H1 (cell line): ENCODE results near the gene RAI14. TPM values are rescaled to one million over a fixed set of nuclear protein-coding genes. Genes with fewer than 3 reads are reported as not detected.

Experiments
- CTCF ChIA-PET: fragments of 300-600 bp; sonication (Branson Sonifier 250); formaldehyde crosslinking; loops from one replicate; lab custom pipeline; 2021; ENCODE audit not compliant: partially characterized antibody; lab: Charles Lee
- POLR2A ChIA-PET: fragments of 300-600 bp; sonication (Branson Sonifier 250); formaldehyde crosslinking; loops from one replicate; lab custom pipeline; 2021; ENCODE audit warnings: inconsistent platforms; ENCODE audit not compliant: partially characterized antibody; lab: Charles Lee
- DNase-seq, 2 experiments: peaks; one replicate each; pipeline versions ENCODE4 v3.0.0 to v3.0.0-alpha.2; 2010 to 2022; ENCODE audit warnings: low spot score in 2 of 2, low read depth in 1 of 2, mixed read lengths in 1 of 2
- FAIRE-seq: peaks from 2 replicates; lab custom pipeline; 2011; peaks lifted over from hg19 to GRCh38; lab: Jason Lieb, UNC
- H2AFZ ChIP-seq: 2 replicates; pipeline ENCODE4 v1.8.1; 2012; ENCODE audit warnings: low read length, inconsistent platforms
- H2AK5ac ChIP-seq: 2 replicates; pipeline ENCODE4 v1.6.1; 2013; ENCODE audit warnings: low read depth, low read length
- H2BK120ac ChIP-seq: replicated peaks from 2 replicates; pipeline ENCODE3; 2013; ENCODE audit warnings: low read depth, low read length, inconsistent platforms
- H2BK12ac ChIP-seq: 2 replicates; pipeline ENCODE4 v1.6.1; 2013; ENCODE audit warnings: low read depth, low read length
- H2BK15ac ChIP-seq: 2 replicates; pipeline ENCODE4 v1.6.1; 2013; ENCODE audit warnings: low read length
- H2BK20ac ChIP-seq: 2 replicates; pipeline ENCODE4 v1.6.1; 2013; ENCODE audit warnings: low read length
- H2BK5ac ChIP-seq: 2 replicates; pipeline ENCODE4 v1.6.1; 2013; ENCODE audit warnings: low read depth, low read length
- H3K14ac ChIP-seq: 2 replicates; pipeline ENCODE4 v1.6.1; 2013; ENCODE audit warnings: inconsistent platforms; ENCODE audit not compliant: insufficient read length
- H3K18ac ChIP-seq: 2 replicates; pipeline ENCODE4 v1.6.1; 2013; ENCODE audit warnings: low read length; ENCODE audit errors: extremely low read depth
- H3K23ac ChIP-seq: 2 replicates; pipeline ENCODE4 v1.6.1; 2013; ENCODE audit warnings: inconsistent platforms; ENCODE audit not compliant: insufficient read length
- H3K23me2 ChIP-seq: 2 replicates; pipeline ENCODE4 v1.6.1; 2013; ENCODE audit warnings: low read depth, low read length
- H3K27ac ChIP-seq: 2 replicates; pipeline ENCODE4 v1.6.1; 2011; ENCODE audit warnings: low read depth, low read length, inconsistent platforms
- H3K27me3 ChIP-seq, 4 experiments: replicated peaks in 1 of 4; 1 replicate in 1 of 4; 2 replicates in 3 of 4; pipeline versions ENCODE4 v1.6.1 to v1.8.1; 2011 to 2013; ENCODE audit warnings: low read length in 3 of 4, mild to moderate bottlenecking in 3 of 4, inconsistent platforms in 2 of 4, mixed read lengths in 2 of 4, moderate library complexity in 1 of 4; ENCODE audit not compliant: control insufficient read depth in 3 of 4, insufficient read depth in 3 of 4; ENCODE audit errors: extremely low read depth in 1 of 4
- H3K36me3 ChIP-seq, 4 experiments: 2 replicates each; pipeline versions ENCODE4 v1.6.1 to v1.8.1; 2011 to 2013; ENCODE audit warnings: mild to moderate bottlenecking in 4 of 4, low read length in 3 of 4, moderate library complexity in 2 of 4, control low read depth in 1 of 4, inconsistent platforms in 1 of 4; ENCODE audit not compliant: insufficient read depth in 4 of 4, control insufficient read depth in 2 of 4
- H3K4ac ChIP-seq: replicated peaks from 2 replicates; pipeline ENCODE3; 2013; ENCODE audit warnings: low read length, low read depth, mixed read lengths, inconsistent platforms; ENCODE audit not compliant: insufficient read length
- H3K4me1 ChIP-seq, 4 experiments: replicated peaks in 1 of 4; 1 replicate in 1 of 4; 2 replicates in 3 of 4; pipeline versions ENCODE4 v1.6.1 to v1.8.1; 2011 to 2013; ENCODE audit warnings: low read length in 3 of 4, inconsistent platforms in 2 of 4, mixed read lengths in 1 of 4; ENCODE audit not compliant: insufficient read depth in 4 of 4, control insufficient read depth in 3 of 4
- H3K4me2 ChIP-seq, 2 experiments: 2 replicates each; pipeline versions ENCODE4 v1.6.1 to v1.8.1; 2011 to 2013; ENCODE audit warnings: low read depth in 2 of 2, low read length in 2 of 2, control low read depth in 1 of 2, inconsistent platforms in 1 of 2, mild to moderate bottlenecking in 1 of 2; ENCODE audit not compliant: insufficient read depth in 1 of 2
- H3K4me3 ChIP-seq, 4 experiments: fragments of 200-600, 300-600 bp in 1 of 4; sonication (generic), shearing (Covaris generic), sonication (Bioruptor Twin) in 1 of 4; 2 replicates each; pipeline versions ENCODE4 v1.5.1 to v1.8.1; 2011 to 2016; ENCODE audit warnings: low read length in 4 of 4, low read depth in 3 of 4, control low read depth in 2 of 4, inconsistent platforms in 2 of 4, mild to moderate bottlenecking in 2 of 4, mixed read lengths in 1 of 4, moderate library complexity in 1 of 4; ENCODE audit not compliant: insufficient read depth in 2 of 4; ENCODE audit errors: extremely low read depth in 1 of 4
- H3K56ac ChIP-seq: replicated peaks from 2 replicates; pipeline ENCODE3; 2013; ENCODE audit warnings: low read depth, mild to moderate bottlenecking, mixed read lengths, low read length, inconsistent platforms; ENCODE audit not compliant: insufficient read length
- H3K79me1 ChIP-seq: 2 replicates; pipeline ENCODE4 v1.6.1; 2013; ENCODE audit warnings: low read depth, low read length, control low read depth
- H3K79me2 ChIP-seq, 2 experiments: 2 replicates each; pipeline versions ENCODE4 v1.6.1 to v1.8.1; 2012 to 2013; ENCODE audit warnings: low read length in 2 of 2, mild to moderate bottlenecking in 2 of 2, inconsistent platforms in 1 of 2; ENCODE audit not compliant: insufficient read depth in 2 of 2, control insufficient read depth in 1 of 2
- H3K9ac ChIP-seq, 4 experiments: replicated peaks in 1 of 4; 1 replicate in 1 of 4; 2 replicates in 3 of 4; pipeline versions ENCODE4 v1.6.1 to v1.8.1; 2011 to 2013; ENCODE audit warnings: low read depth in 3 of 4, low read length in 3 of 4, control low read depth in 2 of 4, mild to moderate bottlenecking in 2 of 4, moderate library complexity in 2 of 4, inconsistent platforms in 1 of 4; ENCODE audit errors: extremely low read depth in 1 of 4
- H3K9me3 ChIP-seq, 2 experiments: 2 replicates each; pipeline versions ENCODE4 v1.6.1 to v1.8.1; 2012 to 2013; ENCODE audit warnings: mild to moderate bottlenecking in 2 of 2, moderate library complexity in 2 of 2, control low read depth in 1 of 2, inconsistent platforms in 1 of 2, low read depth in 1 of 2, low read length in 1 of 2, mixed read lengths in 1 of 2; ENCODE audit not compliant: insufficient read depth in 2 of 2
- H4K20me1 ChIP-seq, 2 experiments: replicated peaks in 1 of 2; 2 replicates each; pipeline versions ENCODE3 to v1.8.1; 2011 to 2013; ENCODE audit warnings: inconsistent platforms in 2 of 2, low read length in 2 of 2, mild to moderate bottlenecking in 1 of 2; ENCODE audit not compliant: insufficient read depth in 2 of 2, control insufficient read depth in 1 of 2
- H4K5ac ChIP-seq: 2 replicates; pipeline ENCODE4 v1.6.1; 2013; ENCODE audit warnings: low read length, low read depth, mixed read lengths, inconsistent platforms; ENCODE audit not compliant: insufficient read length
- H4K8ac ChIP-seq: 2 replicates; pipeline ENCODE4 v1.8.0; 2013; ENCODE audit warnings: mild to moderate bottlenecking, moderate library complexity, low read length, inconsistent platforms; ENCODE audit not compliant: insufficient read depth; ENCODE audit errors: extremely low read depth
- H4K91ac ChIP-seq: replicated peaks from 2 replicates; pipeline ENCODE3; 2013; ENCODE audit warnings: low read length, mixed read lengths, inconsistent platforms; ENCODE audit not compliant: insufficient read length
- E2F6 ChIP-seq: IDR thresholded peaks from 2 replicates; pipeline ENCODE4 v1.6.1; 2012; ENCODE audit warnings: inconsistent platforms
- MAFK ChIP-seq: IDR thresholded peaks from 2 replicates; pipeline ENCODE4 v1.6.1; 2012; ENCODE audit warnings: low read depth, mild to moderate bottlenecking, improper control_type of control experiment, low read length
- POU5F1 ChIP-seq: IDR thresholded peaks from 2 replicates; pipeline ENCODE4 v1.6.1; 2011; ENCODE audit warnings: low read depth, mild to moderate bottlenecking, low read length, moderate library complexity
- WGBS, 2 experiments: shearing (Covaris generic) in 1 of 2; methylation state at CpG; one replicate each; pipeline versions ENCODE4 v1.1.6 to v1.1.7; 2013 to 2015; ENCODE audit warnings: low lambda C conversion rate in 2 of 2, mixed read lengths in 2 of 2, inconsistent platforms in 1 of 2, low coverage in 1 of 2, missing lambda C conversion rate in 1 of 2; ENCODE audit not compliant: insufficient replicate concordance in 2 of 2, insufficient coverage in 1 of 2, insufficient read length in 1 of 2; ENCODE audit errors: extremely low coverage in 1 of 2, missing lambda C conversion rate in 1 of 2; 5-methylcytosine and 5-hydroxymethylcytosine counted together
- polyA plus RNA-seq, 7 experiments: library from polyadenylated mRNA; depleted of rRNA in 3 of 7; stranded (reverse) in 5 of 7; unstranded in 2 of 7; fragments of >200 nt in 5 of 7; fragments of 200-250 nt in 2 of 7; gene quantifications; 1 replicate in 5 of 7; 2 replicates in 1 of 7; 4 replicates in 1 of 7; pipeline versions ENCODE4 v1.2.1 to v1.2.3, GENCODE V29; 2011 to 2013; ENCODE audit warnings: missing spikeins in 2 of 7, mixed read lengths in 2 of 7
- total RNA-seq: library from RNA; stranded (reverse); fragmentation: NEBNext Ultra II Directional; extraction: Animal tissue kit (Norgen Biotek cat#: 25700); gene quantifications from 2 replicates; pipeline ENCODE4 v1.2.1, GENCODE V29; 2021

RAI14 gene
- total and polyA plus RNA-seq, 2 of the 8 experiments (the other 6 are each of a cell fraction or from before 2014, with no cell fraction given), result 48.4 to 210 TPM

GRCh38 chr5:34820593-34820992 lies 164.5 kb downstream of the RAI14 start:
- no peak overlapping the region for H2BK20ac ChIP-seq
- no peak for DNase-seq
- no peak overlapping the region for H3K27ac ChIP-seq
- ChIA-PET CTCF (interaction anchor here (0.8 to 1.2 kb wide), 2 partner anchors 94 to 217 kb away, joined by 3 read pairs; partner anchors contain the start of gene RAD1), POLR2A (no interaction called here)
- H4K8ac ChIP-seq, result no peak overlapping the region
- H3K18ac ChIP-seq, result no peak overlapping the region
- H3K9ac ChIP-seq, result peak overlapping the region in 1 of 4 experiments; percentile 13; a peak in 1 of 7 replicates
- H4K20me1 ChIP-seq, result no peaks in the 10 kb centered on the region
- H3K36me3 ChIP-seq, result peaks cover 16 to 73% (median 44%) of the 10 kb centered on the region in 4 experiments
- FAIRE-seq, result no peak
- no peak overlapping the region for H2BK12ac ChIP-seq
- no peak overlapping the region for H2BK120ac ChIP-seq
- no peaks in the 10 kb centered on the region for H3K4me1 ChIP-seq
- no peak overlapping the region for H3K4me3 ChIP-seq
- H4K91ac ChIP-seq, result no peak overlapping the region
- no peak overlapping the region for H2AK5ac ChIP-seq
- no peak overlapping the region for H2AFZ ChIP-seq
- H3K27me3 ChIP-seq, result no peaks in the 10 kb centered on the region
- H3K56ac ChIP-seq, result no peak overlapping the region
- H3K14ac ChIP-seq, result no peak overlapping the region
- no peak for TF ChIP-seq E2F6
- TF ChIP-seq MAFK, result no peak
- TF ChIP-seq POU5F1, result no peak
- H2BK15ac ChIP-seq, result no peak overlapping the region
- no peak overlapping the region for H3K23ac ChIP-seq
- H2BK5ac ChIP-seq, result no peak overlapping the region
- no peak overlapping the region for H3K4ac ChIP-seq
- H3K4me2 ChIP-seq, result no peak overlapping the region
- H3K9me3 ChIP-seq, result no peaks in the 10 kb centered on the region
- 80% methylated on average over 1 of the region's 1 CpG; no CpG with 5 or more reads in 1 of the 2 experiments for WGBS, 2 experiments
- H3K79me1 ChIP-seq, result no peaks in the 10 kb centered on the region
- no peaks in the 10 kb centered on the region for H3K23me2 ChIP-seq
- H3K79me2 ChIP-seq, result no peaks in the 10 kb centered on the region
- H4K5ac ChIP-seq, result no peak overlapping the region
